Measurements from ENCODE around the gene SCAMP2. TPM values are rescaled to one million over a fixed set of nuclear protein-coding genes. Genes with fewer than 3 reads are reported as not detected.

SCAMP2 gene
- total RNA-seq (2021) (38.0 to 47.0 TPM (median 39.0 TPM) in 3 replicates), Bru-seq, nascent RNA (percentile 63 among the genes with signal in this experiment)
- long read RNA-seq, experiment 1, transcript SCAMP2-201 (9 exons, 2,453 nt) = major isoform, 194 of 239 reads
- long read RNA-seq, experiment 1, partial matches to known transcripts = 15 of 239 reads
- long read RNA-seq, experiment 1, other reads (novel, unspliced or antisense) = 26 of 239 reads
- long read RNA-seq, experiment 2, transcript SCAMP2-201 (9 exons, 2,453 nt) = major isoform, 39 of 60 reads
- long read RNA-seq, experiment 2, partial matches to known transcripts = 6 of 60 reads
- long read RNA-seq, experiment 2, other reads (novel, unspliced or antisense) = 14 of 60 reads
- long read RNA-seq, experiment 3, transcript SCAMP2-201 (9 exons, 2,453 nt) = major isoform, 34 of 40 reads
- long read RNA-seq, experiment 3, partial matches to known transcripts = 2 of 40 reads
- long read RNA-seq, experiment 3, other reads (novel, unspliced or antisense) = 3 of 40 reads

GRCh38 chr15:74873036-74873755 is at the start of gene SCAMP2:
Gene SCAMP2 (minus strand): TSS chr15:74873365. CDS start chr15:74873255, 110 bp downstream.
- DNase-seq (ENCODE audit: low spot score) = peak; percentile 96
- peak; percentile 97 for ATAC-seq
- H3K4me3 Mint-ChIP-seq = peak within 1 kb of the TSS; percentile 93
- CTCF ChIA-PET = interaction anchor here (0.8 to 1.2 kb wide), 3 partner anchors 16 to 96 kb away, joined by 3 read pairs; no protein-coding TSS in a partner anchor
- H3K9me3 Mint-ChIP-seq = peaks cover under 1% of the 10 kb centered on the region; the same call in 1 of the 2 replicates
- H3K27me3 Mint-ChIP-seq (ENCODE audit: low read depth) = no peaks in the 10 kb centered on the region; the same call in 1 of the 2 replicates
- H3K27ac Mint-ChIP-seq = peak within 1 kb of the TSS; percentile 93
- peaks cover 6% of the 10 kb centered on the region for H3K36me3 Mint-ChIP-seq
- POLR2A ChIA-PET = interaction anchor here (0.6 to 0.9 kb wide), 3 partner anchors 29 to 128 kb away, joined by 3 read pairs; partner anchors contain the start of gene RPP25
- H3K4me1 Mint-ChIP-seq = peaks cover 20% of the 10 kb centered on the region
- TF ChIP-seq JAZF1 (CRISPR knock-in tag; IDR thresholded peaks at IDR 0.05) (no peak), EMX1 (CRISPR knock-in tag; IDR thresholded peaks at IDR 0.05) (no peak), TP53 (CRISPR knock-in tag; IDR thresholded peaks at IDR 0.05) (no peak), JUN (CRISPR knock-in tag; IDR thresholded peaks at IDR 0.05) (no peak), NFYB (CRISPR knock-in tag; conservative IDR thresholded peaks at IDR 0.05; ENCODE audit: low read depth) (peak; percentile 87), MAX (CRISPR knock-in tag; IDR thresholded peaks at IDR 0.05) (peak; percentile 65; the same call in 1 of the 2 replicates), ETV6 (CRISPR knock-in tag; IDR thresholded peaks at IDR 0.05) (no peak), PRDM15 (CRISPR knock-in tag; IDR thresholded peaks at IDR 0.05) (no peak), STAT6 (CRISPR knock-in tag; conservative IDR thresholded peaks at IDR 0.05; ENCODE audit: low read depth) (no peak), FOXJ3 (CRISPR knock-in tag; IDR thresholded peaks at IDR 0.05; ENCODE audit: borderline replicate concordance) (no peak), SOX15 (CRISPR knock-in tag; IDR thresholded peaks at IDR 0.05) (no peak), E2F5 (CRISPR knock-in tag; IDR thresholded peaks at IDR 0.05) (no peak), ZNF317 (CRISPR knock-in tag; IDR thresholded peaks at IDR 0.05; ENCODE audit: borderline replicate concordance, low read depth) (no peak), GABPB1 (CRISPR knock-in tag; IDR thresholded peaks at IDR 0.05) (peak; percentile 44), SP1 (CRISPR knock-in tag; conservative IDR thresholded peaks at IDR 0.05) (peak; percentile 77), HMGXB4 (CRISPR knock-in tag; IDR thresholded peaks at IDR 0.05) (no peak), CDX4 (CRISPR knock-in tag; IDR thresholded peaks at IDR 0.05; ENCODE audit: borderline replicate concordance) (no peak), HMGA2 (CRISPR knock-in tag; IDR thresholded peaks at IDR 0.05) (no peak), RELA (CRISPR knock-in tag; IDR thresholded peaks at IDR 0.05; ENCODE audit: borderline replicate concordance) (no peak), FOXP1 (CRISPR knock-in tag; IDR thresholded peaks at IDR 0.05; ENCODE audit: borderline replicate concordance) (0 out of 2 replicates have a peak, but pooled peaks have one; percentile 31)
- TF ChIP-seq, protein P1, sequence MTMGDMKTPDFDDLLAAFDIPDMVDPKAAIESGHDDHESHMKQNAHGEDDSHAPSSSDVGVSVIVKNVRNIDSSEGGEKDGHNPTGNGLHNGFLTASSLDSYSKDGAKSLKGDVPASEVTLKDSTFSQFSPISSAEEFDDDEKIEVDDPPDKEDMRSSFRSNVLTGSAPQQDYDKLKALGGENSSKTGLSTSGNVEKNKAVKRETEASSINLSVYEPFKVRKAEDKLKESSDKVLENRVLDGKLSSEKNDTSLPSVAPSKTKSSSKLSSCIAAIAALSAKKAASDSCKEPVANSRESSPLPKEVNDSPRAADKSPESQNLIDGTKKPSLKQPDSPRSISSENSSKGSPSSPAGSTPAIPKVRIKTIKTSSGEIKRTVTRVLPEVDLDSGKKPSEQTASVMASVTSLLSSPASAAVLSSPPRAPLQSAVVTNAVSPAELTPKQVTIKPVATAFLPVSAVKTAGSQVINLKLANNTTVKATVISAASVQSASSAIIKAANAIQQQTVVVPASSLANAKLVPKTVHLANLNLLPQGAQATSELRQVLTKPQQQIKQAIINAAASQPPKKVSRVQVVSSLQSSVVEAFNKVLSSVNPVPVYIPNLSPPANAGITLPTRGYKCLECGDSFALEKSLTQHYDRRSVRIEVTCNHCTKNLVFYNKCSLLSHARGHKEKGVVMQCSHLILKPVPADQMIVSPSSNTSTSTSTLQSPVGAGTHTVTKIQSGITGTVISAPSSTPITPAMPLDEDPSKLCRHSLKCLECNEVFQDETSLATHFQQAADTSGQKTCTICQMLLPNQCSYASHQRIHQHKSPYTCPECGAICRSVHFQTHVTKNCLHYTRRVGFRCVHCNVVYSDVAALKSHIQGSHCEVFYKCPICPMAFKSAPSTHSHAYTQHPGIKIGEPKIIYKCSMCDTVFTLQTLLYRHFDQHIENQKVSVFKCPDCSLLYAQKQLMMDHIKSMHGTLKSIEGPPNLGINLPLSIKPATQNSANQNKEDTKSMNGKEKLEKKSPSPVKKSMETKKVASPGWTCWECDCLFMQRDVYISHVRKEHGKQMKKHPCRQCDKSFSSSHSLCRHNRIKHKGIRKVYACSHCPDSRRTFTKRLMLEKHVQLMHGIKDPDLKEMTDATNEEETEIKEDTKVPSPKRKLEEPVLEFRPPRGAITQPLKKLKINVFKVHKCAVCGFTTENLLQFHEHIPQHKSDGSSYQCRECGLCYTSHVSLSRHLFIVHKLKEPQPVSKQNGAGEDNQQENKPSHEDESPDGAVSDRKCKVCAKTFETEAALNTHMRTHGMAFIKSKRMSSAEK (CRISPR knock-in tag; IDR thresholded peaks at IDR 0.05; ENCODE audit: borderline replicate concordance) = no peak

All from WTC11 (cell line).